Left colon (tissue), 2 donors: ENCODE measurements around the gene GBE1. TPM values are rescaled to one million over a fixed set of nuclear protein-coding genes. Genes with fewer than 3 reads are reported as not detected.
"Not testable (repeated sequence)": the region's sequence is repeated elsewhere in the genome, so short reads cannot be mapped to it uniquely, and the experiment has no call there.

Experiments
- ATAC-seq: fragments of 200-7000 bp; cut with Tn5 transposase; one replicate; pipeline ENCODE4 v1.9.1; 2020; ENCODE audit warnings: mild to moderate bottlenecking, moderate library complexity
- DNase-seq, 2 donors: peaks; one replicate each; pipeline ENCODE4 v3.0.0-alpha.2; 2020
- intact Hi-C, 2 donors: fragments of 100-400 bp; cut with DNase I in 1 of 2; cut with micrococcal nuclease in 1 of 2; formaldehyde crosslinking; loops; one replicate each; pipeline versions ENCODE4 v1.11.2 to v1.14.0; 2022; cut with DNase I, micrococcal nuclease
- total RNA-seq, 2 donors: library from RNA; stranded (reverse); fragmentation: NEBNext Ultra II Directional; extraction: Animal tissue kit (Norgen Biotek cat#: 25700); gene quantifications; one replicate each; pipeline ENCODE4 v1.2.1, GENCODE V29; 2021
- donor health status: DM: no; HTN: no; CAD: no.
- donor health status: DM: yes; HTN: yes; CAD: no.

The GBE1 gene
- total RNA-seq, 2 donors from 2014 or later: 14.9 to 18.4 TPM

DNA sequence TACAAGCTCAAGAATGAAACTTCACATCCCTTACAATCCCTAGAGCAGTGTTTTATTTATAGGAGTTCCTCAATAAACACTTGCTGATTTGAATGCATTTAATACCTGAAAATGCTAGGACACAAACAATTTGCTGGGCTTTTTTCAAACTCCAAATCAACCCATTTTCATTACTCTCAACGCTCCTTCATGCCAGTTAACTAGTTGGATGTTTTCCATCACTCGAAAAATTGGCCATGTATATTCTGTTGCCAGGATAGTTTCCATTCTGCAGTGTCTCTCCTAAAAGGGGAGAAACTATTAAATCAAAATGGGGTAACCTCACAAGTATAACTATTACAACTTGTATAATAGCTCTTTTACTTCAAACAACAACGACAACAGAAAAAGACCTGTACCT is 1.2 kb downstream of the GBE1 start:
- intact Hi-C loops: no loop called here
- ATAC-seq (no peak), DNase-seq (no peak)

GRCh38 chr3:81758771-81759170 is 2.7 kb downstream of the GBE1 start:
- intact Hi-C loops, ATAC-seq, DNase-seq: not testable (repeated sequence)

DNA sequence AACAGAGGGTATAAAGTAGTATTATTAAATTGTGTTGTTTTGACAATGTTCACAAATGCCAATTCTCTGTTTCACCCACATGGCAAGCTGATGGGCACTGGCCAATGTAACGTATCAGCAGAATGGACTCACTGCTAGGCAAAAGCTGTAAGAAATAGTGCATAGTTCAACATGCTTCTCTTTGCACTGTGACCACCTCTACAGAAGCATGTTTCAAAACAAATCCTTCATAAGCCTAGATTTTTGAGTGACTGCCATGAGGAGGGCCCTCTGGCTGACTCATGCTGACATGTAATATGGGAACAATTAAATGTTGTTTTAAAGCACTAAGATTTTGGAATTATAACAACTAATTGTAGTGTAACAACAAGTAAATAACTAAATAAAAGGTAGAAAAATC is 3.2 kb downstream of the GBE1 start:
- ATAC-seq: no peak
- DNase-seq: no peak

DNA sequence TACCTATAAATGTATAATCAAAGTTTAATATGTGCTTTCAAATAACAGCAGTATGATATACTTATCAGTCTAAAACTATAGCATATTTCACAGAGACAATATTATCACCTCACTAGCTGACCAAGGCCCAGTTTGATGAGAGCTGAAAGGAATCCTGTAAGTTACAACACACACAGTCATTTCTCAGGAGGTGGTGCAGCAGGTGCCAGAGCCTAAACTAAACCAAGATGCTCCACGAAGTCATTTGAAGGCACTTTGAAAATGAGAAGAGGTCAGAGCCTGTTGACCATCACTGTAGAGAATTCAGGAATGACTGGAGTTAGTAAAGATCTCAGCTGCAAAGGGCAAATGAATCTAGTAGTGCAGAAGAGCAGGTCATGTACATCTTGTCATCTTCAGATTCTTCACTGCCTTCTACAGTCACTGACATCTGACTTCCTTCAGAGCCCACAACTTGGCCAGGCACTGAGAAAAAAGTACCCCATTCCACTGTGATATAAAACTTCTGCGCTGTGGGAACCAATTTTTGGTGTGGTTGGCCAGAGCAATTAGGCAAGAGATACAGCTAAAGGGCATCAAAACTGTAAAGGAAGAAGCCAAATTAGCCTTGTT is 7.9 kb downstream of the GBE1 start:
- DNase-seq (no peak), ATAC-seq (no peak)
- intact Hi-C loops: no loop called here

More for the DNA sequence above, 3.2 kb downstream of the GBE1 start:
- intact Hi-C loops: no loop called here

DNA sequence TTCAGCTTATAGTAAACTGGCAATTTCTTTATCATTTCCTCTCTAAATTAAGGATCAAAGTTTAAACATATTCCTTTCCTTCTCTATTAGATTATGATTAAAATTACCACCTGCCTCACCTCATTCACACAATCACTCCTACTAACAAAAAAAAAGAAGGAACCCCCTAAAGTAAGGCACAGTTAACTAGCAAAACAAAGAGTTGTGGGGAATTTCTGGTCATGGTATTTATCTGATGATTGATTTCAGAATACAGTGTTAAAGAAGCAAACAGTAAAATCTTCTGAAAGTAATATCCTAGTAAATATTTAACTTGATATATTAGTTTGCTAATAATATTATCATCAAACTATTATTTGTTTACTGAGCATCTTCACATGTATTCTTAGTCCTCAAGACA is 8.8 kb downstream of the GBE1 start:
- ATAC-seq (no peak), DNase-seq (no peak)
- intact Hi-C loops: no loop called here

GRCh38 chr3:81749265-81749664 is 12.2 kb downstream of the GBE1 start:
- DNase-seq (no peak), ATAC-seq (no peak)
- intact Hi-C loops: no loop called here

DNA sequence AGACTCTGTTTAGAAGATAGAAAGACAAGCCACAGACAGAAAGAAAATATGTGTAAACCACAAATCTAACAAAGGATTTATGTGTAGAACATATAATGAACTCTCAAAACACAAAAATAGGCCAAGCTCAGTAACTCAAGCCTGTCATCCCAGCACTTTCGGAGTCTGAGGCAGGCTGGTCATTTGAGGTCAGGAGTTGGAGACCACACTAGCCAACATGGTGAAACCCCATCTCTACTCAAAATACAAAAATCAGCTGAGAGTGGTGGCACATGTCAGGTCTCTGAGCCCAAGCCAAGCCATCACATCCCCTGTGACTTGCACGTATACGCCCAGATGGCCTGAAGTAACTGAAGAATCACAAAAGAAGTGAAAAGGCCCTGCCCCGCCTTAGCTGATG is 14.2 kb downstream of the GBE1 start:
- intact Hi-C loops, DNase-seq, ATAC-seq: not testable (repeated sequence)

- ATAC-seq (no peak), DNase-seq (no peak)
- intact Hi-C loops: no loop called here
Observed at GRCh38 chr3:81744366-81744765, 17.1 kb downstream of the GBE1 start.

DNA sequence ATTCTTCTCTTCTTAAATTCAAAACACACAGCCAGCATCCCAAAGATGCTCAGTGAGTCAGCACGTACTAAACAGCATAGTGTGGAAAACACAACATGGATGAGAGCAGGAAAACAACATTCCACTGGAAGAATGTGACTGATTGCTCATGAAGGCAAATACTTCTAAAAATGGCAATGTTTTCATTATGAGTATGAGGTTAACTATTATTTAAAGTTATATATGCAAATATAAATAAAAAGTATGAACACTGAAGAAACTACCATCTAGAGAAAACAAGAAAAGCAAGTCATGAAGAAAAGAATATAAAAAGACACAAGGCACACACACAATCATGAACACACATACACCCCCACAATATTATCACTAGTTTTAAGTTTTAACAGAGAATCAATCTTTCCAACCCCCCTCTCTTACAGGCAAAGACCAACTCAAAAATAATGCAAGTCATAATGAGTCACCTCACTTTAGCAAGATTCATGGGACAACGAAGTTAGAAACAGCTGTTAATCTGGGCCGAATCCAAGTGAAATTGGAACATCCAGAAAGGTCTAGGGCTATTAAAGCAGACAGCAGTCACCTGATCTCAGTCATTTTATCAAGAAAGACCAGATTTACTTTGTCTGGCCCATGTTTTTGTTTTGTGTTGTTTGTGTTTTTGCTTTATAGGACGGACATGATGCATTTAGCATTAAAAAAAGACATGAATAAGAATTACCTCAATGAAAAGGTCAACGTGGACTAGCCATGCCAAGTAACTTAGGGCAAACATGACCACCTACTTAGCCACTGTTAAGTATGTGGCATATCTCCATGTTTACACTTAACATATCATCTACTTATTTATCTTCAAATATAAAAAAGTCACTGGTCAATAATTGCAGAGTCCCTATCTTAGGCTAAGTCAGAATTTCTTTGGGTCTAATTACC is 18.1 kb downstream of the GBE1 start:
- intact Hi-C loops: no loop called here
- ATAC-seq (no peak), DNase-seq (no peak)

DNA sequence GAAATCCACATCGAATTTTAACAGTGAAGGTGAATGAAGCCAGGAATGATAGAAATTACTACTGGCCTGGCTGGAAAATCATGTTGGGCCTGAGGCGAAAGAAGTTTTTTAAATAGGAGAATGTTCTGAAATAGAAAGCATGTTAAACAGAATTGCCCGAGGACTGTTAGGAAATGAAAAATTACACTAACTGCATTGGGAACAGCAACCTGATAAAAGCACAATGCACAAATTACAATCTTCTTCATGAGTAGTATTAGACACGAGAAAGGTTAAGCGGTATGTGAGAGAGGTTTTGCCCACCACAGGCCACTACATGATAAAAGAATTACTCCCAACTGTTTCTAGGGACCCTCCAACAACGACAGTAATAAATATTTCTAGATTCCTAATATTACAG is 18.9 kb downstream of the GBE1 start:
- DNase-seq (no peak), ATAC-seq (no peak)
- intact Hi-C loops: no loop called here

GRCh38 chr3:81741216-81741615 is 20.2 kb downstream of the GBE1 start:
- DNase-seq: no peak
- ATAC-seq: no peak
- intact Hi-C loops: no loop called here

DNA sequence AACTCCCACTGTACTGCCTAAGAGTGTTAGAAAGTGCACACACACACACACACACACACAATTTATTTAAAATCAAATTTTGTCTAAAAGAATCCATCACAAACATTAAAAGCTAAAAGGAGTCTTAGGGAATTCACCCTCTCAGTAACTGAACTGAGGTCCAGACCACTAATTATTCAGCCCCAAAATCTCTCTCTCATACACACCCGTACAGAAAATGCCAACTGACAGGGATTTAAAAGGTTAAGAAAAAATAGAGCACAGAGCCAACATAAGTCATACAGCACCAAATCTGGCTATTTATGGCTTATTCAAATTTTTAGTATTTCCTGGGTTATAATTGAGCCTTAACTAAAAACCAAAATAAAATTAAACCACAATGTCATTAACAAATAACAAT is 20.7 kb downstream of the GBE1 start:
- no peak for DNase-seq
- intact Hi-C loops: no loop called here
- ATAC-seq: no peak

GRCh38 chr3:81735334-81735733 is 26.1 kb downstream of the GBE1 start:
- ATAC-seq (no peak), DNase-seq (no peak)
- intact Hi-C loops: no loop called here

DNA sequence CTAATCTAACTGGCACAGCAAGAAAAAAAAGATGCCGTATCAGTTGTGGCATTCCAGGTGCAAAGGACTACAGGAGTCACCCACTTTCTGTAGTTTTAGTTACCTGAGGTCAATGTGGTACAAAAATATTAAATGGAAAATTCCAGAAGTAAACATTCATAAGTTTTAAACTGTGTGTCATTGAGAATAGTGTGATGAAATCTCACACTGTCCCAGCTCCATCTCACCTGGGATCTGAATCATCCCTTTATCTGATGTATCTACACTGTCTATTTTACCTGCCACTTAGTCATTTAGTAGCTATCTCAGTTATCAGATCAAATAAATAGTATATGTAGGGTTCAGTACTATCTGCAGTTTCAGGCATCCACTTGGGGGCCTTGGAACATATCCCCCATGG is 26.7 kb downstream of the GBE1 start:
- ATAC-seq (no peak), DNase-seq (no peak)
- intact Hi-C loops: no loop called here

- no peak for ATAC-seq
Observed at GRCh38 chr3:81732642-81733041, 28.8 kb downstream of the GBE1 start.

GRCh38 chr3:81728766-81729544 is 32.5 kb downstream of the GBE1 start:
- no peak for DNase-seq
- intact Hi-C loops: no loop called here
- no peak for ATAC-seq

More at GRCh38 chr3:81732642-81733041, 28.8 kb downstream of the GBE1 start:
- intact Hi-C loops: no loop called here
- DNase-seq: no peak

DNA sequence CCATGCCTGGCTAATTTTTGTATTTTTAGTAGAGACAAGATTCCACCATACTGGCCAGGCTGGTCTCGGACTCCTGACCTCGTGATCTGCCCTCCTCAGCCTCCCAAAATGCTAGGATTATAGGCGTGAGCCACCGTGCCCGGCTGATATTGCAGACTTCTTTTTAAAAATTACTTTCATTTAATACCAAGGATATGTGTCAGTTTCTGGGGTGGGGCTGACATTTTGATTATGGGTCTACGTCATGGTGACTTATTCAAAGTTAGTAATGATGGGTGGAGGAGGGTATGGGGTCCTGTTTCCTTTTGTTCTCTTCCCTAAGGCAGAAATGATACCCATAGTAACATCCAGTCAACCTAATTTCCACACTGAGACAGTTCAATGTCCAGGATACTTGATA is 34.7 kb downstream of the GBE1 start:
- DNase-seq: no peak
- ATAC-seq: no peak
- intact Hi-C loops: no loop called here

GRCh38 chr3:81726132-81726531 is 35.3 kb downstream of the GBE1 start:
- ATAC-seq (no peak), DNase-seq (no peak)
- intact Hi-C loops: no loop called here

GRCh38 chr3:81723732-81724313 is 37.6 kb downstream of the GBE1 start:
- DNase-seq: no peak
- ATAC-seq: no peak
- intact Hi-C loops: no loop called here
